Bone marrow (tissue), 2 donors: ENCODE results near the gene DCHS1.

Experiments used
- DNase-seq, 2 donors: peaks; one replicate each; lab custom pipeline; 2025; lab: John Stamatoyannopoulos, UW

Gene DCHS1

GRCh38 chr11:6673523-6674218 is 18.1 kb upstream of the DCHS1 start:
- DNase-seq: no peak

- DNase-seq: no peak
Observed at GRCh38 chr11:6671991-6672390, 16.4 kb upstream of the DCHS1 start.

- no peak for DNase-seq
Observed at GRCh38 chr11:6670202-6670830, 14.7 kb upstream of the DCHS1 start.

- DNase-seq: peak in 1 of 2 donors; percentile 35
Observed at GRCh38 chr11:6667733-6668374, 12.2 kb upstream of the DCHS1 start.

- no peak for DNase-seq
Observed at GRCh38 chr11:6666302-6667183, 10.9 kb upstream of the DCHS1 start.

- DNase-seq: no peak
Observed at GRCh38 chr11:6664551-6664950, 8.9 kb upstream of the DCHS1 start.

GRCh38 chr11:6663794-6664469 is 8.3 kb upstream of the DCHS1 start:
- DNase-seq: no peak

- no peak for DNase-seq
Observed at GRCh38 chr11:6660712-6661111, 5.1 kb upstream of the DCHS1 start.

GRCh38 chr11:6658647-6659046 is 3.0 kb upstream of the DCHS1 start:
- no peak for DNase-seq

GRCh38 chr11:6657346-6657745 is 1.7 kb upstream of the DCHS1 start:
- no peak for DNase-seq

- no peak for DNase-seq
Observed at GRCh38 chr11:6656936-6657335, 1.3 kb upstream of the DCHS1 start.

GRCh38 chr11:6656584-6656915 is 941 bp upstream of the DCHS1 start:
- no peak for DNase-seq

GRCh38 chr11:6655020-6655789 is 404 bp downstream of the DCHS1 start:
- DNase-seq: no peak

- no peak for DNase-seq
Observed at GRCh38 chr11:6654281-6655019, 1.2 kb downstream of the DCHS1 start.

- no peak for DNase-seq
Observed at GRCh38 chr11:6653656-6654055, 2.0 kb downstream of the DCHS1 start.

- no peak for DNase-seq
Observed at GRCh38 chr11:6653097-6653496, 2.5 kb downstream of the DCHS1 start.

- no peak for DNase-seq
Observed at GRCh38 chr11:6652182-6652581, 3.4 kb downstream of the DCHS1 start.

GRCh38 chr11:6650980-6651379 is 4.6 kb downstream of the DCHS1 start:
- DNase-seq: no peak

GRCh38 chr11:6650104-6650503 is 5.5 kb downstream of the DCHS1 start:
- no peak for DNase-seq

GRCh38 chr11:6648501-6648900 is 7.1 kb downstream of the DCHS1 start:
- no peak for DNase-seq
